Nephron (organoid): ENCODE results near the gene FAN1.

ENCODE experiments used
- H3K27ac Mint-ChIP-seq, 3 experiments: 2 replicates each; pipeline ENCODE4 v1.8.0; 2020; ENCODE audit warnings: mixed read lengths in 3 of 3, mild to moderate bottlenecking in 2 of 3, moderate library complexity in 1 of 3
- H3K27me3 Mint-ChIP-seq: 2 replicates; pipeline ENCODE4 v1.8.0; 2021; ENCODE audit warnings: low read depth, mild to moderate bottlenecking, moderate library complexity, mixed read lengths
- H3K36me3 Mint-ChIP-seq: 2 replicates; pipeline ENCODE4 v1.8.0; 2020; ENCODE audit warnings: low read depth, mixed read lengths
- H3K4me1 Mint-ChIP-seq: 2 replicates; pipeline ENCODE4 v1.8.0; 2020; ENCODE audit warnings: mixed read lengths
- H3K4me3 Mint-ChIP-seq, 3 experiments: 2 replicates each; pipeline ENCODE4 v1.8.0; 2020; ENCODE audit warnings: mild to moderate bottlenecking in 3 of 3, mixed read lengths in 3 of 3, moderate library complexity in 2 of 3
- H3K9me3 Mint-ChIP-seq: 2 replicates; pipeline ENCODE4 v1.8.0; 2020; ENCODE audit warnings: mixed read lengths
- TF ChIP-seq, protein P1 (sequence below), 3 experiments: fragments of 200-600 bp; sonication (generic); IDR thresholded peaks; one replicate each; pipeline ENCODE4 v1.5.0; 2021; ENCODE audit warnings: antibody characterized with exemption in 3 of 3; ENCODE audit not compliant: unreplicated experiment in 3 of 3

FAN1 gene

DNA sequence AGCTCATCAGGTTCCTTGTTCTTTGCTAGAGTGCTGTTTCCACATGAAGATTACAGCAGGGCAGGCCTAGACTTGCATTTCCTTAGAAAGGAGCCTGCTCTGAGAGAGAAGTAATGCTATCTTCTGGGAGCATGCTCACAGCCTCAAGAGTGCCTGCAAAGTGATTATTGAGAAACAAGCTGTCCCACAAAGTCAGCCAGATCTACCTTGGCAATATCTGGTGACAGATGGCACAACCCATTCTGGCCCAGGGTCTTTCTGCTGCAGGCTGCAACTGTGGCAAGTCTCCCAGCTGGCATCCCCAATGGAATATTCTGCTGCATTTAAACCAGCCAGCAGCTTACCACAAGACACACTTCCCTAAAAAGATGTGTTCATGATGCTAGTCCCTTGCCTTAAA, 58.4 kb downstream of the FAN1 start:
- Mint-ChIP-seq H3K27ac (no peak overlapping the region), H3K4me3 (no peak overlapping the region), H3K9me3 (no peaks in the 10 kb centered on the region), H3K27me3 (no peaks in the 10 kb centered on the region), H3K4me1 (peaks cover 23% of the 10 kb centered on the region), H3K36me3 (peaks cover 53% of the 10 kb centered on the region)
- TF ChIP-seq, protein P1, sequence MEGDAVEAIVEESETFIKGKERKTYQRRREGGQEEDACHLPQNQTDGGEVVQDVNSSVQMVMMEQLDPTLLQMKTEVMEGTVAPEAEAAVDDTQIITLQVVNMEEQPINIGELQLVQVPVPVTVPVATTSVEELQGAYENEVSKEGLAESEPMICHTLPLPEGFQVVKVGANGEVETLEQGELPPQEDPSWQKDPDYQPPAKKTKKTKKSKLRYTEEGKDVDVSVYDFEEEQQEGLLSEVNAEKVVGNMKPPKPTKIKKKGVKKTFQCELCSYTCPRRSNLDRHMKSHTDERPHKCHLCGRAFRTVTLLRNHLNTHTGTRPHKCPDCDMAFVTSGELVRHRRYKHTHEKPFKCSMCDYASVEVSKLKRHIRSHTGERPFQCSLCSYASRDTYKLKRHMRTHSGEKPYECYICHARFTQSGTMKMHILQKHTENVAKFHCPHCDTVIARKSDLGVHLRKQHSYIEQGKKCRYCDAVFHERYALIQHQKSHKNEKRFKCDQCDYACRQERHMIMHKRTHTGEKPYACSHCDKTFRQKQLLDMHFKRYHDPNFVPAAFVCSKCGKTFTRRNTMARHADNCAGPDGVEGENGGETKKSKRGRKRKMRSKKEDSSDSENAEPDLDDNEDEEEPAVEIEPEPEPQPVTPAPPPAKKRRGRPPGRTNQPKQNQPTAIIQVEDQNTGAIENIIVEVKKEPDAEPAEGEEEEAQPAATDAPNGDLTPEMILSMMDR (IDR thresholded peaks at IDR 0.05; ENCODE audit: unreplicated experiment in 3 of 3): no peak

DNA sequence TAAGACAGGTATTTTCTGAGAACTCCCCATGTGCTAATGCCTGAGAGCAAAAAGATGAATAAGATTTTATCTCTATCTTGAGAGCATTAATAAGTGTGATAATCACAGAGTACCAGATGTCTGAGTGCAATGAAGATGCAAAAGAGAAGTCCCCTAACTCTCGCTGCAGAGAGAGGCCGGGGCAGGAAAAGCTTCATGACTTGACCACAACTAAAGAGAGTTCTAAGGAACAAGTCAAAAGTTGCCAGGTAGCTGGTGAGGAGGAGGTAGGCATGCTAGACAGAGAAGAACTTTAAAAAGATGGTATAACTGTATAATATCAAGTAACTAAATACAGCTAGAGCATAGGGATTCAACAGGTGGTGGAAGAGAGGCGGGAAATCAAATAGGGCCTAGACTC, 58.9 kb downstream of the FAN1 start:
- Mint-ChIP-seq H3K36me3 (peaks cover 47% of the 10 kb centered on the region), H3K27ac (no peak overlapping the region), H3K27me3 (no peaks in the 10 kb centered on the region), H3K9me3 (no peaks in the 10 kb centered on the region), H3K4me1 (peaks cover 23% of the 10 kb centered on the region), H3K4me3 (no peak overlapping the region)
- TF ChIP-seq, protein P1 (IDR thresholded peaks at IDR 0.05; ENCODE audit: unreplicated experiment in 3 of 3): no peak

DNA sequence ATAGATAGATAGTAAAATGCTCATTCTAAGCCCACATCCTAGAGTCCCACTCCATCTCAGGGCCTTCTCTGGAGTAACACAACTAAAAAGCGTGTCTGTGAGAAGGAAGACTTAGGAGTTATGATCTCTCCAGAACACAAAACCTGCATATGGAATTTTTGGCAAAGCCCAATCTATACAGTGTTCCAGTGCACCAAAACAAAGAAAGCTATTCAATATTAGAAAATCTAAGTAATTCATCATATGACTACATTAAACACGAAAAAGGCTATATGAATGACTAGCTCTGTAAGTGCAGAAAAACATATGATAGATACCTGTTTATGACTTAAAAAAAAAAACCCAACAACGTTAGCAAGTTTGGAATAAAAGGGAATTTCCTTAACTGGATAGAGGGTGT, 60.0 kb downstream of the FAN1 start:
- Mint-ChIP-seq H3K27me3 (no peaks in the 10 kb centered on the region), H3K4me1 (peaks cover 23% of the 10 kb centered on the region), H3K9me3 (no peaks in the 10 kb centered on the region), H3K36me3 (peaks cover 40% of the 10 kb centered on the region), H3K4me3 (no peak overlapping the region), H3K27ac (no peak overlapping the region)
- TF ChIP-seq, protein P1 (IDR thresholded peaks at IDR 0.05; ENCODE audit: unreplicated experiment in 3 of 3): no peak

DNA sequence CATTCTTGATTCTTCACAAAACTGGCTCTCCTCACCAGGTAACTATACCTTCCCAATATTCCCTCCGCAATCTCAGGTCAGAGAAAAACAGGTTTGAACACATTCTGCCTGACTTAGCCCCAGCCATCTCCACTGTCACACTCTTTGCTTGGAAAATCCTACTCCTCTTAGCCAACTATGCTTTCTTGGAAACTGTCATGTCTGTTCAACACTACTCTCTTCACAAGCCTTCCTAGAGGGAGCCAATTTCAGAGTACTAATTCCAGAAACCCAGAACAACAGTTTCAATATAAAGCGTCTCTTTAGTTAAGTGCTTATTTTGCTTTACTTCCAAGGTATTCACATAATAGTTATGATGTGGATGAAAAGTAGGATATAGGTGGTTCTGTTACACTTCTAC, 66.0 kb downstream of the FAN1 start:
- no peaks in the 10 kb centered on the region for H3K9me3 Mint-ChIP-seq
- H3K4me3 Mint-ChIP-seq: no peak overlapping the region
- H3K27ac Mint-ChIP-seq: no peak overlapping the region
- H3K4me1 Mint-ChIP-seq: no peaks in the 10 kb centered on the region
- H3K36me3 Mint-ChIP-seq: peaks cover 34% of the 10 kb centered on the region
- no peaks in the 10 kb centered on the region for H3K27me3 Mint-ChIP-seq
- TF ChIP-seq, protein P1 (IDR thresholded peaks at IDR 0.05; ENCODE audit: unreplicated experiment in 3 of 3): no peak

DNA sequence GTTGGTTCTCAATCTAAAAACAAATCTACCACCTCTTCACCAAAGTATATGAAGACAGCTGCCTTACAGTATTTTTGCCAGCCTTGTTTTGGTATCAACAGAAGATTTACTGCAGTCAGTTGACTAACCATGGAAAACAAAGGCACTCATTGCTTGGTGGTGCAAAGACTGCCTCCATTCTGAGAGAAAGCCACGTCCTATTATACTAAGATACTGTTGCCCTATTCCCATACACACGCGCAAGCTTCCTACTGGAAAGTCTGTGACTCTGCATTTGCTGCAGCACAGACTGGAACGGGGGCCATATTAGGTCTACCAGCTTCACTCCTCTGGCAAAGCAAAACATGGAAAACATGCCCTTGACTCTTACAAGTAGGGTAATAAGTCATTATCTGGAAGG, 69.7 kb downstream of the FAN1 start:
- Mint-ChIP-seq H3K4me3 (no peak overlapping the region), H3K4me1 (no peaks in the 10 kb centered on the region), H3K27ac (no peak overlapping the region), H3K27me3 (no peaks in the 10 kb centered on the region), H3K9me3 (no peaks in the 10 kb centered on the region), H3K36me3 (peaks cover 27% of the 10 kb centered on the region)
- TF ChIP-seq, protein P1 (IDR thresholded peaks at IDR 0.05; ENCODE audit: unreplicated experiment in 3 of 3): no peak

DNA sequence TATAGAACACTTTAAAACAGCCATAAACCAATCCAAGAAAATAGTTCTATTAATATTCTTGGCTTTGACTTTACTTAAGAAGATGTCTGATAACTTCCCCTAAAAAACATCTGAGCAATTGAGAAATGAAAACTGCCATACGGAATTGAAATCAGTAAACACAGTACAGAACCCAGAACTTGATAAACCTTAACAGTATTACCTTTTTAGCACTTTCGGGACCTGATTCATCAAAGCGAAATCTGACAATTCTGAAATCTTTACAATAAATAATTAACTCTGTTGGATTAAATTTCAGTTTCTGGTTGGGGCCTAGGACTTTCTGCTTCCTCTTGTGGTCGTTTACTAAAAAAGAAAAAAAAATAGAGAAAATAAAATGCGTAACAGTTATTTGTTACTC, 70.4 kb downstream of the FAN1 start:
- peaks cover 30% of the 10 kb centered on the region for H3K36me3 Mint-ChIP-seq
- H3K9me3 Mint-ChIP-seq: no peaks in the 10 kb centered on the region
- no peaks in the 10 kb centered on the region for H3K4me1 Mint-ChIP-seq
- H3K27me3 Mint-ChIP-seq: no peaks in the 10 kb centered on the region
- H3K27ac Mint-ChIP-seq: no peak overlapping the region
- TF ChIP-seq, protein P1 (IDR thresholded peaks at IDR 0.05; ENCODE audit: unreplicated experiment in 3 of 3): no peak
- no peak overlapping the region for H3K4me3 Mint-ChIP-seq
